ENCODE measurements around the gene TMEM80.

DNA sequence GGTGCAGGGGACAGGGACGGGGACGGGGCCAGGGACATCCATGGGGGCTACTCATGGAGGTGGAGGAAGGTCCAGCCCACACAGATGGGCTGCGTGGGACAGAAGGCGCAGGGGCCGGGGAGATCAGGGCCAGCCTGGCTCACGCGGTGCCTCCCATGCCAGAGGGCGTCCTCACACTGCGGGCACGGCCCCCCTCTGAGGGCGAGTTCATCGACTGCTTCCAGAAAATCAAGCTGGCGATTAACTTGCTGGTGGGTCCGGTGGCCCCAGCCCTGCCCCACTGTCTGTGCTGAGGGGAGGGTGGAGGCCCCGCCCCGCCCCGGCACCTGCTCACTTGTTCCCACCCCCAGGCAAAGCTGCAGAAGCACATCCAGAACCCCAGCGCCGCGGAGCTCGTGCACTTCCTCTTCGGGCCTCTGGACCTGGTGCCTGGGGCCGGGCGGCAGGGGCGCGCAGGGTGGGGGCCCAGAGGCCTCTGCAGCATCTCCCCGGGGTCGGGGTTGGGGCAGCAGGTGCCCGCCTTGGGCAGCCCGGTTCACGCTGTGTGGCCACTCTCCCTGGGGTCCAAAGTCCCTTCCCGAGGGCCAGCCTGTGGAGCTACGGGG, 26.2 kb downstream of the TMEM80 start:
- TF ChIP-seq, protein P1, sequence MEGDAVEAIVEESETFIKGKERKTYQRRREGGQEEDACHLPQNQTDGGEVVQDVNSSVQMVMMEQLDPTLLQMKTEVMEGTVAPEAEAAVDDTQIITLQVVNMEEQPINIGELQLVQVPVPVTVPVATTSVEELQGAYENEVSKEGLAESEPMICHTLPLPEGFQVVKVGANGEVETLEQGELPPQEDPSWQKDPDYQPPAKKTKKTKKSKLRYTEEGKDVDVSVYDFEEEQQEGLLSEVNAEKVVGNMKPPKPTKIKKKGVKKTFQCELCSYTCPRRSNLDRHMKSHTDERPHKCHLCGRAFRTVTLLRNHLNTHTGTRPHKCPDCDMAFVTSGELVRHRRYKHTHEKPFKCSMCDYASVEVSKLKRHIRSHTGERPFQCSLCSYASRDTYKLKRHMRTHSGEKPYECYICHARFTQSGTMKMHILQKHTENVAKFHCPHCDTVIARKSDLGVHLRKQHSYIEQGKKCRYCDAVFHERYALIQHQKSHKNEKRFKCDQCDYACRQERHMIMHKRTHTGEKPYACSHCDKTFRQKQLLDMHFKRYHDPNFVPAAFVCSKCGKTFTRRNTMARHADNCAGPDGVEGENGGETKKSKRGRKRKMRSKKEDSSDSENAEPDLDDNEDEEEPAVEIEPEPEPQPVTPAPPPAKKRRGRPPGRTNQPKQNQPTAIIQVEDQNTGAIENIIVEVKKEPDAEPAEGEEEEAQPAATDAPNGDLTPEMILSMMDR (IDR thresholded peaks at IDR 0.05) = no peak
- no peak for TF ChIP-seq POLR2A (IDR thresholded peaks at IDR 0.05)

All from vagina (tissue), 2 donors.